ENCODE results near the gene MICOS13.

Gene MICOS13

DNA sequence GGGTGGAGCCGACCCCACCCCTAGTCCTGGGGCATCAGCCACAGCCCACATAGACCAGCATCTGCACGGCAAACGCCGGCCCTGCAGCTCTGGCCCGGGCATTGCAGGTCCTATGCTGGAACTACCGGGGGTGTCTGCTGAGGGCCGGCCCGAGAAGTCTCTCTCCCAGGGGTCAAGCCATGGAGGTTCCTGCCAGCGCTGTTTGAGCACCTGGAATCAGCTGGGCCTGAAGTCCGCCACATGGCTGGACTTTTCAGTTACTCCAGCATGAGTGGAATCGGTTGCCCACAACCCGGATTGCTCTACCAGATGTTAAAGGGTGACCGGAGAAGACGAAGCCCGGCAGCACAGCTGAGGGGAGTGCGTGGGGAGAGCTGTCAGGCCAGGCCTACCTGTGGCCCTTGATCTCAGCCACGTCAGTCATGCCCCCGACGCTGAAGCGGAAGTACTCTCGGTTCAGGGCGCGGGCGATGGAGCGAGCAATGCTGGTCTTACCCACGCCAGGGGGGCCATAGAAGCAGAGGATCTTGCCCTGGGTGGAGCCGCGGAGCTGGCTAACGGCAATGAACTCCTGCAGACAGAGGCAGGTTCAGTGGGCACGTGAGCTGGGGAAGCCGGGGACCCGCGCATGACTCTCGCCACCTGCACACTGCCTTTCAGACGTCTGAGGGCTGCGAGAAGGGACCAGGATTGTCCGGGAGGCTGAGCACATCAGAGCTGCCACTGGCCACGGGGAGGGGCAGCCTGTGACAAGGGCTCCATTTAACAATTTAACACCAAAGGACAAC, 18.5 kb upstream of the MICOS13 start:
- Histone ChIP-seq H3K27me3 (replicated peaks; ENCODE audit: control insufficient read depth, insufficient read depth, low read length, poor library complexity, severe bottlenecking) (no peaks in the 10 kb centered on the region), H3K27ac (ENCODE audit: insufficient read depth, low read length, poor library complexity, severe bottlenecking) (no peak overlapping the region), H3K9me3 (ENCODE audit: control insufficient read depth, low read length) (no peaks in the 10 kb centered on the region), H3K36me3 (ENCODE audit: control insufficient read depth, insufficient read depth, low read length) (peaks cover 58% of the 10 kb centered on the region), H3K4me3 (ENCODE audit: insufficient read depth, low read depth, low read length, poor library complexity, severe bottlenecking) (no peak overlapping the region), H3K4me1 (ENCODE audit: control insufficient read depth, insufficient read depth, low read length, poor library complexity, severe bottlenecking) (no peaks in the 10 kb centered on the region)
- no peak for DNase-seq

DNA sequence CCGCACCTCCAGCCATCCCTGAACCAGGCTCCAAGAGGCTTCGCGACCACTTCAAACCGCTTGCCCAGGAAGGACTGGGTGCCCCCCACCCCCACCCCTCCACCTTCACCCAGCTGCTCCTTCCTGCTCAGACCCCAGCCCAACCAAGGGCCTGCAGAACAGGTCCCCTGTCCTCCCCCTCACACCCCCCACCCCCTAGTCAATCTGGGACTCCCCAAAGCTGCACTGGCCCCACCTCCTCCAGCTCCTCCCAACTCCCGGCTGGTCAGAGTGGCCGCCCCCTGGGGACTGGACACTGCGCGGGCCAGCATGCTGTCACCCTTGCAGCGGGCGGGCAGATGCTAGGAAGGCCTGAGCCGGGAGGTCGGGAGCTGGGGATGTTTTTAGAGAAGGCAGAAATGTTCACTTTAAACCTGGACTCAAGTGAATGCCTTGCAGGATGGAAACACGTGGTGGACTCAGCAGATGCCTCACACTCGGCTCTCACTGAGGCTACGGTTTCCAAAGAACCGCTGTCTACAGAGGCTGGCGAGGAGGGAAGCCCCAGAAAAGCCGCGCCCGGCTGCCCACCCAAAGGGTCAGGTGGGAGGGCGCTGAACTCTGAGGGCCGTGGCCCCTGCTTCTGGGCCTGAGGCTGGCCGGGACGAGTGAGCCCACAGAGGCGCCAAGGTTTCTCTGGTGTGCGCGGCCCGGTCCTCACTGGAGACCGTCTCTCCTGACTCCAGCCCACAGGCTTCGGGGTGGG, 17.7 kb upstream of the MICOS13 start:
- DNase-seq, result no peak
- H3K36me3 ChIP-seq (ENCODE audit: control insufficient read depth, insufficient read depth, low read length), result peaks cover 56% of the 10 kb centered on the region
- H3K27me3 ChIP-seq (replicated peaks; ENCODE audit: control insufficient read depth, insufficient read depth, low read length, poor library complexity, severe bottlenecking), result no peaks in the 10 kb centered on the region
- no peaks in the 10 kb centered on the region for H3K4me1 ChIP-seq (ENCODE audit: control insufficient read depth, insufficient read depth, low read length, poor library complexity, severe bottlenecking)
- H3K27ac ChIP-seq (ENCODE audit: insufficient read depth, low read length, poor library complexity, severe bottlenecking), result no peak overlapping the region
- no peak overlapping the region for H3K4me3 ChIP-seq (ENCODE audit: insufficient read depth, low read depth, low read length, poor library complexity, severe bottlenecking)
- H3K9me3 ChIP-seq (ENCODE audit: control insufficient read depth, low read length), result no peaks in the 10 kb centered on the region

DNA sequence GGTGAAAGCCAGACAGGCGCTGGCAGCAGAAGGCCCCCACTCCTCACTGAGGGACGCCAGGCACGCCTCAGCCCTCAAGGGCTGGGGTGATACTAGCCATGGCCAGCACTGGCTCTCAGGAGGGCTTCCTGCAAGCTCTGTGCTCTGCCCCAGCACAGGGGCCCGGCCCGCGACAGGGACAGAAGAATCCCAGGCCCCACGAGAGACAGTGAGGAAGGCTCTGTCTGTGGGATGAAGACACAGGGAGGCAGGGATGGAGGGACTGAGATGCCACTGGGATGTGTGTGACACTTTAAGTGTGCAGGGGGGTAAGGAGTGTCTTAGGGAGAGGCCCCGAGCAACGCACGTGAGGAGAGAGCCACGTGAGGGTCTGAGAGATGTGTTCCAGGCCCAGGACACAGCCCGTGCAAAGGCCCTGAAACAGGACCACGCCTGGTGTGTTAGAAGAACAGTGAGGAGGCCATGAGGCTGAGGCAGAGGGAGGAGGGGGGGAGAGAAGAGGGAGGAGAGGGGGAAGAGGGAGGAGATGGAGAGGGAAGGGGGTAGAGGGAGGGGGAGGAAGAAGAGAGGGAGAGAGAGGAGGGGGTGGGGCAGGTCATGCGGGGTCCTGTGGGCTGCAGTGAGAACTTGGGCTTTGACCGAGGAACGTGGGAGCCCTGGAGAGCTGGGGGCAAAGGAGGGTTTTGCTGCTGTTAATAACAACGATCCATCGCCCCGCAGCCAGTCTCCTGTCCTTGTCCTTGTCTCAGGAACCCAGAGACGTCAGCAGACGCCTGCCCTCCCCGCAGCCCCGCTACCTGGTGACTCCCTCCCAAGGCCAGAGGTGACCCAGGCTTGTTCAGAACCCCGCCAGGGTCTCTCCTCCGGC, 16.9 kb upstream of the MICOS13 start:
- H3K36me3 ChIP-seq (ENCODE audit: control insufficient read depth, insufficient read depth, low read length), result peaks cover 64% of the 10 kb centered on the region
- no peak for DNase-seq
- no peak overlapping the region for H3K27ac ChIP-seq (ENCODE audit: insufficient read depth, low read length, poor library complexity, severe bottlenecking)
- no peaks in the 10 kb centered on the region for H3K4me1 ChIP-seq (ENCODE audit: control insufficient read depth, insufficient read depth, low read length, poor library complexity, severe bottlenecking)
- H3K27me3 ChIP-seq (replicated peaks; ENCODE audit: control insufficient read depth, insufficient read depth, low read length, poor library complexity, severe bottlenecking), result no peaks in the 10 kb centered on the region
- H3K9me3 ChIP-seq (ENCODE audit: control insufficient read depth, low read length), result no peaks in the 10 kb centered on the region
- no peak overlapping the region for H3K4me3 ChIP-seq (ENCODE audit: insufficient read depth, low read depth, low read length, poor library complexity, severe bottlenecking)

DNA sequence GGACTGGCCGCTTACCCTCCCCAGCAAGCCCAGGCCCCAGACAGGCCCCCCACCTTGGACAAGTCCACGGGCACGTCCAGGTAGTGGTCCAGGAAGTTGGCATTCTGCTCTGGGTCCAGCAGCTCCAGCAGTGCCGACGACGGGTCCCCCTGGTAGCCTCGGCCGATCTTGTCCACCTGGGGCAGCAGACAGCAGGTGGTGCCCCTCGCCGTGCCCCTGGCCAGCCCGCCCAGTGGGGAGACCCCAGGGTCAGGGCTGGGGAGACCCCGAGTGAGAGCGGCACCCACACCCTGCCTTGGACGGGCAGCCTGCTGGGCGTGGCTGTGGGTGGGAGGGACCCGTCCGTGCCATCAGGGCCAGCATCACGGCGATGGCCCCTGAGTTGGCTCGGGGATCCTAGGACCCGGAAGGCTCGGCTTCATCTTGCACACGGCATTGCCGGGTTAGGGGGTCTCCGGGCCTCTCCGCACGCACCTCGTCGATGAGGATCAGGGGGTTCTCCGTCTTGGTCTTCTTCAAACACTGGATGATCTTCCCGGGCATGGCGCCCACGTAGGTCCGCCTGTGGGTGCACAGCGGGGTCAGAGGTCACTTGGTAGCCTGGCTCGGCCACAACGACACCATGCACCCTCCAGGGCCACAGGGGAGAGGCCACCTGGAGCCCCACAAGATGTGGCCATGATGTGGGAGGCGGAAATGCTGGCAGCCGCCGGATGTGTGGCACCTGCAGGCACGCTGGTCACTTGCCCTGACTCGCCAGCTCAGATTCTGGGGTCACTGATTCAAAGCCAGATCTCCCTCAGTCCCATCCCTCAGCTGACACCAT, 16.1 kb upstream of the MICOS13 start:
- no peak overlapping the region for H3K27ac ChIP-seq (ENCODE audit: insufficient read depth, low read length, poor library complexity, severe bottlenecking)
- H3K36me3 ChIP-seq (ENCODE audit: control insufficient read depth, insufficient read depth, low read length), result peaks cover 69% of the 10 kb centered on the region
- no peak overlapping the region for H3K4me3 ChIP-seq (ENCODE audit: insufficient read depth, low read depth, low read length, poor library complexity, severe bottlenecking)
- peaks cover 5% of the 10 kb centered on the region for H3K4me1 ChIP-seq (ENCODE audit: control insufficient read depth, insufficient read depth, low read length, poor library complexity, severe bottlenecking)
- no peaks in the 10 kb centered on the region for H3K9me3 ChIP-seq (ENCODE audit: control insufficient read depth, low read length)
- DNase-seq, result no peak
- H3K27me3 ChIP-seq (replicated peaks; ENCODE audit: control insufficient read depth, insufficient read depth, low read length, poor library complexity, severe bottlenecking), result no peaks in the 10 kb centered on the region

DNA sequence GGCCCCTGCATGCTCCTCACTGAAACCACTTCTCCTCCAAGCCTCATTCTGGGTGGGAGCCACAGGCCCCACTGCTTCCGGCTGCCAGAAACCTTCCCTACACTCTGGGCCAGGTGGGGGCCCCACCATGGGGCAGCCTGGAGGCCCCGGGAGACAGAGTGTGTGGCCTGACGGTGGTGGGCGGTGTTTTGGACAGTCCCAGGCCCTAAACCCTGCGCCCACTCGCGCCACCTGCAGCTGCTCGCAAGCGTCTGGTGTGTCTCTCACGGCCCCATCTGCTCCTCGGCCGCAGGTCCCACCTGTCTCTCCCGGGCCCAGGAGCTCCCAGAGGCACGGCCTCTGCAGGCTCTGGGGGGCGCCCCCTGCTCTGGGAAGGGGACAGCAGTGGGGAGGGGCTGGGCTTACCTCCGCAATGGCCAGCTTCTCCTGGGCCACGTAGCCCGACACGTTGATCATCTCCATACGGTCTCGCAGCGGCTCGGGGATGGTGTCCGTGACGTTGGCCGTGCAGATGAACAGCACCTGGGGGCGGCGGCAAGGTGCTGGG, 15.4 kb upstream of the MICOS13 start:
- no peaks in the 10 kb centered on the region for H3K9me3 ChIP-seq (ENCODE audit: control insufficient read depth, low read length)
- no peak overlapping the region for H3K27ac ChIP-seq (ENCODE audit: insufficient read depth, low read length, poor library complexity, severe bottlenecking)
- H3K4me3 ChIP-seq (ENCODE audit: insufficient read depth, low read depth, low read length, poor library complexity, severe bottlenecking), result no peak overlapping the region
- H3K4me1 ChIP-seq (ENCODE audit: control insufficient read depth, insufficient read depth, low read length, poor library complexity, severe bottlenecking), result peaks cover 5% of the 10 kb centered on the region
- no peak for DNase-seq
- H3K27me3 ChIP-seq (replicated peaks; ENCODE audit: control insufficient read depth, insufficient read depth, low read length, poor library complexity, severe bottlenecking), result no peaks in the 10 kb centered on the region
- H3K36me3 ChIP-seq (ENCODE audit: control insufficient read depth, insufficient read depth, low read length), result peaks cover 69% of the 10 kb centered on the region

DNA sequence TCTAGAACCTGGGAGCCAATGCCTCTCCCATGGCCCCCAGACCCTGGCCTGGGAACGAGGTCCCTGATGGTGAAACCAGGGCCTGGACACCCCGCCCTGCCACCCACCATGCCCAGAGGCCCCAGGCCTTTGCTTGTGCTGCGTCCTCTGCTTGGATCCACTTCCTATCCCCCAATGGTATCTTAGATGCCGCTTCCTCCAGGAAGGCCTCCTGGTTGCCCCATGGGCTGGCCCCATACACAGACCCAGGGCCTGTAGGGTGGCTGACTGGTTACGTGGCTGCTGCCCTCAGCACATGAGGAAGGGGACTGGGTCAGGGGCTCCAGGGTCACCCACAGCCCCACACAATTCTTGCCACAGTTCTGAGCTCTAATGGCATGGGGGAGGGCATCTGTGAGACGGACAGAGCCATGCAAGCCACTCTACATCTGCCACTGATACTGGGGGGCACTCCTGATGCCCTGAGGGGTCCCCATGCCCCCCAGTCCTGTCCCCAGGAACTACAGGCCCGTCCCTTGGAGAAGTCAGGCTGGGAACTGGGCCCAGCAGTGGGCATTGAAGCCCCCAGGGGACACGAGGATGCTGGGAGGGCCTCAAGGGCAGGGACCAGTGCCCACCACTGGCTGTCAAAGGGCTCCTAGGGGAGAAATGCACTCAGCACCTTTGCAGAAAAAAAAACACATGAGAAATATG, 14.8 kb upstream of the MICOS13 start:
- DNase-seq, result no peak
- H3K4me3 ChIP-seq (ENCODE audit: insufficient read depth, low read depth, low read length, poor library complexity, severe bottlenecking), result no peak overlapping the region
- peaks cover 69% of the 10 kb centered on the region for H3K36me3 ChIP-seq (ENCODE audit: control insufficient read depth, insufficient read depth, low read length)
- H3K4me1 ChIP-seq (ENCODE audit: control insufficient read depth, insufficient read depth, low read length, poor library complexity, severe bottlenecking), result peaks cover 5% of the 10 kb centered on the region
- no peak overlapping the region for H3K27ac ChIP-seq (ENCODE audit: insufficient read depth, low read length, poor library complexity, severe bottlenecking)
- H3K27me3 ChIP-seq (replicated peaks; ENCODE audit: control insufficient read depth, insufficient read depth, low read length, poor library complexity, severe bottlenecking), result no peaks in the 10 kb centered on the region
- no peaks in the 10 kb centered on the region for H3K9me3 ChIP-seq (ENCODE audit: control insufficient read depth, low read length)

DNA sequence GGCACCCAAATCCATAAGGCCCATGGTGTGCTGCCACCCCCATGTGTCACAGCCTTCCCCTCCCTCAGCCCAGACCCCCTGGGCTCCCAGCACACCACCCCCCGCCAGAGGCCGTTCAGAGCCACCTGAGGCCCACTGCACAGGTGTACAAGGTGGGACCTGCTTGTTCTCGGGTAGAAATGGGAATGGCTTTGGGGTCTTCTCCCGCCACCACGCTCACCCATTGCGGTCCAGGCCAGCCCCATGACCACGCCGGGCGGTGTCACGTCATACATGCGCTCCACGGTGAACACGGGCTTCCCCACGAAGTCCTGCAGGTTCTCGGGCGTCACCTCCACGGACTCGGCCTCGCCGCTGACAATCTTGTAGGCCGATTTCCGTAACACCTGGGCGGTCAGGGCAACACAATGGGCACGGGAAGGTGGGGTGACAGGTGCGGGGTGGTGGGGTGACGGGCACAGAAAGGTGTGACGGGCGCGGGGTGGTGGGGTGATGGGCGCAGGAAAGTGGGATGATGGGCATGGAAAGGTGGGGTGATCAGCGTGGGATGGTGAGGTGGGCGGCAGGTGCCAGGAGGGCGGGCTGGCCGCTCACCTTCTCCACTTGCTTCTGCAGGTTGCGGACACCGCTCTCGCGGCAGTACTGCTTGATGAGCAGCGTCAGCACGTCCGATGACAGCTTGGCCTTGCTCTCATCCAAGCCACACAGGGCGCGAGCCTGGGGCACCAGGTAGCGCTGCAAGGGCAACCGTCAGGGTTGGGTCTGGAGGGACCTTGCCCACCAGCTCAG, 14.0 kb upstream of the MICOS13 start:
- DNase-seq, result no peak
- H3K9me3 ChIP-seq (ENCODE audit: control insufficient read depth, low read length), result no peaks in the 10 kb centered on the region
- H3K36me3 ChIP-seq (ENCODE audit: control insufficient read depth, insufficient read depth, low read length), result peaks cover 69% of the 10 kb centered on the region
- no peak overlapping the region for H3K27ac ChIP-seq (ENCODE audit: insufficient read depth, low read length, poor library complexity, severe bottlenecking)
- H3K27me3 ChIP-seq (replicated peaks; ENCODE audit: control insufficient read depth, insufficient read depth, low read length, poor library complexity, severe bottlenecking), result no peaks in the 10 kb centered on the region
- H3K4me1 ChIP-seq (ENCODE audit: control insufficient read depth, insufficient read depth, low read length, poor library complexity, severe bottlenecking), result peaks cover 5% of the 10 kb centered on the region
- H3K4me3 ChIP-seq (ENCODE audit: insufficient read depth, low read depth, low read length, poor library complexity, severe bottlenecking), result no peak overlapping the region

DNA sequence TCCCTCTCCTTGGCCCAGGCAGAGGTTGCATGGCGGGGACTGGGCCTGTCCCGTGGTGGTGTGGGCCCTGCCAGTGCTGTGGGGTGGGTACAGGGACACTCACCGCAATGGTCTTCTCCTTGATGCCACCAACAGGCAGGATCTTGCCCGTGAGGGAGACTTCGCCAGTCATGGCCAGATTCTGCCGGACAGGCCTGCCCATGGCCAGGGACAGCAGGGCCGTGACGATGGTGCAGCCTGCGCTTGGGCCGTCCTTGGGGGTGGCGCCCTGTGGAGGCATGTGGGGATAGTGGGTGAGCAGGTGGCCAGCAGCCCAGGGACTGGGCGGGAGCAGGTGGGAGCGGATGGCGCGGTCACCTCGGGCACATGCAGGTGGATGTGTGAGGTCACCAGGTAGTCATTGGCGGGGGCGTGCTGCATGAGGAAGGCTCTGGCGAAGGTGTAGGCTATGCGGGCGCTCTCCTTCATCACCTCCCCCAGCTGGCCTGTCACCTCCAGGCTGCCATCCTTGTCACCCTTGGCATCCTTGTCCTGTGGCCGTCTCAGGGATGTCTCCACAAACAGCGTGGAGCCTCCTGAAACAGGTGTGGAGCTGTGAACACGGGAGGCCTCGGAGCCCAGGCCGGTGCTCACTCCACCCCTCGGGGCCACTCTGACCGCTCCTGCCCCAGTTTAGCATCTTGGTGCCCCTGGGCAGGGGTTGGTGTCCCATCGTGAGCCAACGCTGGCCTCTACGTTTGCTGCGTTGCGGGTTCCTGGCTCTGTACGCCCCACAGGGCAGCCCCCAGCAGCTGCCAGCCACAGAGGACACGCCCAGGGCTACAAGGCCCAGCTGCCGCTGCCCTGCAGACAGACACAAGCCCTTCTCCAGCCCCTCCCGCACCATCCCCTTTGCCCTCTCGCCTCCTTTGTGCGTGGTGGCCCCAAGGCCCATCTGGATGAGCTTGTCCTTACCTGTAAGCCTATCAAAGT, 13.2 kb upstream of the MICOS13 start:
- no peak overlapping the region for H3K4me3 ChIP-seq (ENCODE audit: insufficient read depth, low read depth, low read length, poor library complexity, severe bottlenecking)
- no peaks in the 10 kb centered on the region for H3K9me3 ChIP-seq (ENCODE audit: control insufficient read depth, low read length)
- H3K27ac ChIP-seq (ENCODE audit: insufficient read depth, low read length, poor library complexity, severe bottlenecking), result peak overlapping the region; percentile 2
- no peak for DNase-seq
- H3K36me3 ChIP-seq (ENCODE audit: control insufficient read depth, insufficient read depth, low read length), result peaks cover 61% of the 10 kb centered on the region
- no peaks in the 10 kb centered on the region for H3K27me3 ChIP-seq (replicated peaks; ENCODE audit: control insufficient read depth, insufficient read depth, low read length, poor library complexity, severe bottlenecking)
- H3K4me1 ChIP-seq (ENCODE audit: control insufficient read depth, insufficient read depth, low read length, poor library complexity, severe bottlenecking), result peaks cover 5% of the 10 kb centered on the region
